GM18873 (cell line): ENCODE measurements around the gene FXYD5.
"Not testable (repeated sequence)": the region's sequence is repeated elsewhere in the genome, so short reads cannot be mapped to it uniquely, and the experiment has no call there.

Experiments
- ATAC-seq: cut with Tn5 transposase; IDR thresholded peaks from one replicate; pipeline ENCODE4 v1.9.1; 2021; ENCODE audit warnings: mild to moderate bottlenecking, moderate library complexity, moderate number of reproducible peaks; ENCODE audit not compliant: unreplicated experiment, low FRiP score

FXYD5 gene

DNA sequence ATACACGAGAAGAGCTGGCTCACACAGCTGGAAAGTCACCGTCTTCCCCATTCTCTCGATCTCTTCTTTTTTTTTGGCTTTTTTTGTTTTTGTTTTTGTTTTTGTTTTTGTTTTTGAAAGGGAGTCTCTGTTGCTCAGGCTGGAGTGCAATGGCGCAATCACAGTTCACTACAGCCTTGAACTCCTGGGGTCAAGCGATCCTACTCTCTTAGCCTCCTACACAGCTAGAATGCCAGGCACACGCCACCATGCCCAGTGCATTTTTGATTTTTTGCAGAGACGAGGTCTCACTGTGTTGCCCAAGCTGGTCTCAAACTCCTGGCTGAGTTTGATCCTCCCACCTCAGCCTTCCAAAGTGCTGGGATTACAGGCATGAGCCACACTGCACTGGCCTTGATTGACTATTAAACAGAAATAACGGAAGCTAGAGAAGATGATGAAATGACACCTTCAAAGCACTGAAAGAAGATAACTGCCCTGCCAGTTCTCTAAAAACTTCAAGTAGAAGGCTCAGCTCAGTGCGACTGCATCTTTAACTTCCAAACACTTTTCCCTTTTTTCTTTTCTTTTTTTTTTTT is 34.9 kb upstream of the FXYD5 start:
- no peak for ATAC-seq

DNA sequence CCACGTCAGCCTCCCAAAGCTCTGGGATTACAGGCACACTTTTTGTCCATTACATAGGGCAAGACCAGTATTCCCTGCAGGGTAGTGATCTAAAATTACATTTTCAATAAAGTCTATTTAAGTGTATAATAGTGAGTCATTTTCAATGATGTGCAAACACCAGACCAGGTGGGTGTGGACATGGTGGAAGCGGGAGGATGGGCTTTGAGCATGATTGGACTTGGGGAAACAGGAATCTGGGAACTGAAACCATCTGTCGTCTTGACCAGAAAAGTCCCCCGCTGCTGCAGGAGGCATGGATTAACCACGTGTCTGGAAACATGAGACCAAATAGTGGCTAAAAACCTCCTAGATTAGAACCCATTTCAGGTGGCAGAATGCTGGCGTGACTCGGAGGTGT is 34.0 kb upstream of the FXYD5 start:
- no peak for ATAC-seq

DNA sequence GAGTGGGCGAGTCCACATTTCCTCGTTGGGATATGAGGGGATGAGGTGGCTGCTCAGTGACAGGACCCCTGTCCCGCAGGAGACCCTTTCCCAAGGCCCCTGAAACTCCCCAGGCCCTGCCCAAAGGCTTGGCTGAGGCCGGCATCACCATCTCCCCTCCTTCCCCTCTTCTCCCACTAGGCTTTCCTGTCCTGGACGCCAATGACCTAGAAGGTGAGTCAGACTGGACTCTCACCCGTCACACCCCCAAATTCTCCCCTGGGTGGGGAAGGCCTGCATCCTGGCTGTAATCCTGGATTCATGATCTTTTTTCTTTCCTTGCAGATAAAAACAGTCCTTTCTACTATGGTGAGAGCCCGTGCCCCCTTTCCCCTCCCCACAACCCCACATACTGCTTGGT is 33.6 kb upstream of the FXYD5 start:
- no peak for ATAC-seq

DNA sequence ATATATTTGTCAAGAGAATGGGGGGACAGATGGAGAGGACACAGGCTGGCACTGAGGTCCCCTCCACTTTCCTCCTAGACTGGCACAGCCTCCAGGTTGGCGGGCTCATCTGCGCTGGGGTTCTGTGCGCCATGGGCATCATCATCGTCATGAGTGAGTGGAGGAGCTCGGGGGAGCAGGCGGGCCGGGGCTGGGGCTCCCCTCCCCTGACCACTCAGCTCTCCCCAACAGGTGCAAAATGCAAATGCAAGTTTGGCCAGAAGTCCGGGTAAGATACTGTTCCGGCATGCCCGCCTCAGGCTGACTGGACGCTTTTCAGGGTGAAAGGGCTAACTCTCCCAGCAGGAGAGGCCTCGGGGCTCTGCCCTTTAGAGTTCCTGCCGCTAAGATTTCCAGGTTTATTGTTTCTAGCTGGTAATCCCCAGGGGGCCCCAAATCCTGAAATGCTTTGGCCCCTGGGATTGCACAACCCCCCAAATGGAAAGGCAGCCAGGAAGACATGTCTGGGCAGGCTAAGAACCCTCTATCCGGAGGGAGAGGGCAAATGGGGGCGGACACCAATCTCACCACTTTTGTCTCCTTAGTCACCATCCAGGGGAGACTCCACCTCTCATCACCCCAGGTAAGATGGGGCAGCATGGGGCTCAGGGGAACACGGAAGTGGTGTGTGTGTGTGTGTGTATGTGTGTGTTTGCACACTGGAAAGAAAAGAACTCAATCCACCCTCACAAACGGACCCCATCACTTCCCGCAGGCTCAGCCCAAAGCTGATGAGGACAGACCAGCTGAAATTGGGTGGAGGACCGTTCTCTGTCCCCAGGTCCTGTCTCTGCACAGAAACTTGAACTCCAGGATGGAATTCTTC is 31.6 kb upstream of the FXYD5 start:
- ATAC-seq, result no peak

DNA sequence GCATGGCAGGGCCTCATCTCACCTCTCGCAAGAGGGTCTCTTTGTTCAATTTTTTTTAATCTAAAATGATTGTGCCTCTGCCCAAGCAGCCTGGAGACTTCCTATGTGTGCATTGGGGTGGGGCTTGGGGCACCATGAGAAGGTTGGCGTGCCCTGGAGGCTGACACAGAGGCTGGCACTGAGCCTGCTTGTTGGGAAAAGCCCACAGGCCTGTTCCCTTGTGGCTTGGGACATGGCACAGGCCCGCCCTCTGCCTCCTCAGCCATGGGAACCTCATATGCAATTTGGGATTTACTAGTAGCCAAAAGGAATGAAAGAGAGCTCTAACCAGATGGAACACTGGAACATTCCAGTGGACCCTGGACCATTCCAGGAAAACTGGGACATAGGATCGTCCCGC is 31.0 kb upstream of the FXYD5 start:
- ATAC-seq, result no peak

DNA sequence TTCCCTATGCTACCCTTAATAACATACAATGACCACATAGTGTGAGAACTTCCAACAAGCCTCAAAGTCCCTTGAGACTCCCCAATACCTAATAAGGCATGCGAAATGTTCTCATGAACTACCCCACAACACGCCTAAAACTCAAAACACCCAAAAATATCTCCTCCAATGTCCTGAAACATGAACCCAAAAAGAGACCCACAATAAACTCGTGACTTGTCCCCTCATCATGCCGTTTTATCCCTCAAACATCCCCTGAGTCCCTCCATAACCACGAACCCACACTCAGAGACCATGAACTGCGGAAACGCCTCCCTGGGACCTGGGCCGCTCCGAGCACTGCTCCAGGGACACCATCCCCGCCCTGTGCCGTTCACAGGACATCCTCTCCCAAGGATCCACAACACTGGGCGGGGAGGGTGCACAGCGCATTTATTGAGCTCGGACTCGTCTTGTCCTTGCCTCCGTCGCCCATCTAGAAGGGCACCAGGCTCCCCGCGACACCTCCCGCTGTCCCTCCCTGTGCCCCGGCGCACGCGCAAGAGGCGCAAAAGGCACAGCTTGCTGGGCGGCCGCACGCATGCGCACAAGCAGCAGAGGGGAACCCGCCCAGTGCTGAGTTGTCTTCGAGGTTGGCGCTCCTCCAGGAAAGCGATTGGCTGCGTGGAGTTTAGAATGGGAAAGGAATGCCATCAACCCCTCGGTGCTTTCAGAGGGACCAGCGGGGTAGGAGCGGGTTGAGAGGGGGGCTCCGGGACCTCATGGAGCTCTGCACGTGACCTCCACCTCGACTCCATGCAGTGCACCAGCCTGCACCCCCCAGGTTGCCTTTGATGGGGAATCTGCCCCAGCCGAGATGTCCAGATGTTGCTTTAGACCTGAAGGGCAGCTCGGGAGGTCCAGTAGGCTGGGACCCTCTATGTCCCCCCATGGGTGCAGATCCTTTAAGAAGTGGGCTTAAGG is 30.2 kb upstream of the FXYD5 start:
- ATAC-seq, result peak; percentile 49

DNA sequence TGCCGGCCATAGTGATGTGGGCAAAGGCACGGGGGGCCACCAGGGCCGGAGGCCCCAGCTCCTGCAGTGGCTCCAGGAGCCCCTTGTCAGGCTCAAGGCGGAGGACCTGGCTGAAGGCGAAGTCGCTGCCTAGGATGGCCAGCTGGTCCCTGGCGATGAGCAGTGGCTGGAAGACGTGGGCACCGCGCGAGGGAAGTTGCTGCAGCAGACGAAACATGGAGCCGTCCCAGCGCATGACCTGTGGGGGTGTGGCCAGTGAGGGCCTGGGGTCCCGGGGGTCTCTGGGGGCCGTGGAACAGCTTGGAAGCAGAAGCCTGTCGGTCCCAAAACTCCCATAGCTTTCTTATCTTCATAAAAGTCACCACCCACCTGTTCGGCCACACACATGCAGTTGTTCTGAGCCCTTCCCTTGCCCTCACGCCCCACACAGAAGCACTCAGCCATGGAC is 29.2 kb upstream of the FXYD5 start:
- ATAC-seq, result no peak

DNA sequence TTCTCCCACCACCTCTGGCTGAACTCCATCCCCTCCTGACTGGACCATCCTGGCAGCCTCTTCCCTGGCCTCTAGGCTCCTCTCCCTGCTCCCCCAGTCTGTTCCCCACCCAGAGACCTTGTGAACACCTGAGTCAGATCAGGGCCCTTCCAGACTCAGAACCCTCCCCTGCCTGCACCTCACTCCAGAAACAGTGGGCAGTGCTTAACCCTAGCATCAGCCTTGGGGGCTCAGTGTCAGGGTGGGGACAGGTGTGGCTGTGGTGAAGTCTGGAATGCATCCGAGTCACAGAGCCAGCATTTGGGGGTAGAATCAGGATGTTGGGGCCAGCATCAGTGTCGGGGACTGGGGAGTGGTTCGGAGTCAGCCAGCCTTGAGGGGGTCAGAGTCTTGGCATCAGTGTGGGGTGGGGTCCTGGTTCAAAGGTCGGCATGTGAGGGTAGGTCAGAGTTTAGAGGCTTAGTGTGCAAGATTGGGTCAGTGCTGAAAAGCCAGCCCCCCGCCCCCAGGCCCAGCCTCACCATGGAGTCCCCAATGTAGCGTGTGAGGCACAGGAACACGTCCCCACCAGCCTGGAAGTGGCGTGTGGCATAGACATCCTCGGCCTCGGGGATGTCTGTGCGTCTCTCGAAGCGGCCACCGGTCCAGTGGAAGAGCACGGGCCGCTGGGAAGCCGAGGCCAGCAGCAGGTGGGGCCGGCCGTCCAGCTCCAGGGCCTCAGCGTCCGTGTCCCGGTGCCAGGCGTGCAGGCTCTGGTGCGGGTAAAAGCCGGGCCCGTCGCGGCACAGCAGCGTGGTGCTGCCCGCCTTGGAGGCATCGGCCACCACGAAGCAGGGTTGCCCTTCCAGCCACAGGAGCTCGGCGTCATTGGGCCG is 28.5 kb upstream of the FXYD5 start:
- no peak for ATAC-seq

DNA sequence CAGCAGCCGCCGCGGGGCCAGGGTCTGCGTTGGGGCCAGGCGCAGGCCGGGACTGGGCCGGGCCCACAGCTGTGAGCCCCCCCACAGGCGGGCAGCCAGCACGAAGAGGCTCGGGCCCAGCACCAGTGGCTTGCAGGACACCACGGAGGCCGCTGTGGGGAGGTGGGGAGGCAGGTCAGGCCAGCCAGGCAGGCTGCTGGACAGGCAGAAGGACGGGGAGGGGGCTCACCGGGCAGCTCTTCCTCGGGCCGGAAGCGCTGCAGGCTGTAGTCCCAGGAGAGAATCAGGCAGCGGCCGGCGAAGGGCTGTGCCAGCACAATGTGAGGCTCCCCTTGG is 27.9 kb upstream of the FXYD5 start:
- no peak for ATAC-seq

DNA sequence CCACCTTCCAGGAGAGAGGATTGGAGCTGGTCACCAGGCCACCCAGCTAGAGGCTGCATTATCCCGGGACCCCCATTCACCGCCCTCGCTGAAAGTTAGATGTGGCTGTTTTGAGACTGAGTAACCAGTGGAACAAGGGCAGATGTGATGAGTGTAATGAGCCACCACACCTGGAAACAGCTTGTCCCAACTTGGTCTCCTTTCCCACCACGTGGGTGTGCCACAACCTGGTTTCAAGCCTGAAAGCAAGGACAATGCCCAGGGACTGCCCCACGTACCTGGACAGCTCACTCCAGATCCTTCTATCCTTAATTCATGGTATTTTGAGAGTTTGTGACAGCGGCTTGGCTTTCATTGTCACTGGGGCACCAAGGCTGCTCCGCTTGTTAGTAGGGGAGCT is 26.7 kb upstream of the FXYD5 start:
- ATAC-seq, result no peak

DNA sequence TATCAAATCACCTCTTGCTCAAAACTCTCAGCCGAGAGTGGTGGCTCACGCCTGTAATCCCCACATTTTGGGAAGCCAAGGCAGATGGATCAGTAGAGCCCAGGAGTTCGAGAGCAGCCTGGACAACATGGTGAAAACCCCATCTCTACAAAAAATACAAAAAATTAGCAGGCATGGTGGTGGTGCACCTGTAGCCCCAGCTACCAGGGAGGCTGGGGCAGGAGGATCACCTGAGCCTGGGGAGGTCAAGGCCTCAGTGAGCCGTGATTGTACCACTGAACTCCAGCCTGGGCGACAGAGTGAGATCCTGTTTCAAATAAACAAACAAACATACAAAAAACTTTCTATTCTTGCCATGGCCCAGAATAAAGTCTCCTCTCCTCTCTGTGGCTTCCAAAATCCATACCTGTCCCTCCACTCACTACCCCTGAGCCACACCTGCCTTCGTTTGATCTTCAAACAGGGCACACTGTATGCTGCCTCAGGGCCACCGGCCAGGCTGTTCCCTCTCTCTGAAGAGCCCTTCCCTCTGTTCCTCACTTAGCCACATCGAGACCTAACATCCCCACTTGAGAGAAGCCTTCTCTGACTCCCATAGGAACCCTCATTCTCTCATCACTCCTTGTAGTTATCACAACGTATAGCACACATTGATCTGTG is 26.0 kb upstream of the FXYD5 start:
- no peak for ATAC-seq

DNA sequence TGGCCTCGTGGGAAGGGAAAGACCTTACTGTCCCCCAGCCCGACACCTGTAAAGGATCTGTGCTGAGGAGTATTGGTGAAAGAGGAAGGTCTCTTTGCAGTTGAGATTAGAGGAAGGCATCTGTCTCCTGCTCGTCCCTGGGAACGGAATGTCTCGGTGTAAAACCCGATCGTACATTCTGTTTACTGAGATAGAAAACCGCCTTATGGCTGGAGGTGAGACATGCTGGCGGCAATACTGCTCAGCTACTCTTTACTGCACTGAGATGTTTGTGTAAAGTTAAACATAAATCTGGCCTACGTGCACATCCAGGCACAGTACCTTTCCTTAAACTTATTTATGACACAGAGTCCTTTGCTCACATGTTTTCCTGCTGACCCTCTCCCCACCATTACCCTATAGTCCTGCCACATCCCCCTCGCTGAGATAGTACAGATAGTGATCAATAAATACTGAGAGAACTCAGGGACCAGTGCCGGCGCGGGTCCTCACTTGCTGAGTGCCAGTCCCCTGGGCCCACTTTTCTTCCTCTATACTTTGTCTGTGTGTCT is 24.7 kb upstream of the FXYD5 start:
- not testable (repeated sequence) for ATAC-seq

DNA sequence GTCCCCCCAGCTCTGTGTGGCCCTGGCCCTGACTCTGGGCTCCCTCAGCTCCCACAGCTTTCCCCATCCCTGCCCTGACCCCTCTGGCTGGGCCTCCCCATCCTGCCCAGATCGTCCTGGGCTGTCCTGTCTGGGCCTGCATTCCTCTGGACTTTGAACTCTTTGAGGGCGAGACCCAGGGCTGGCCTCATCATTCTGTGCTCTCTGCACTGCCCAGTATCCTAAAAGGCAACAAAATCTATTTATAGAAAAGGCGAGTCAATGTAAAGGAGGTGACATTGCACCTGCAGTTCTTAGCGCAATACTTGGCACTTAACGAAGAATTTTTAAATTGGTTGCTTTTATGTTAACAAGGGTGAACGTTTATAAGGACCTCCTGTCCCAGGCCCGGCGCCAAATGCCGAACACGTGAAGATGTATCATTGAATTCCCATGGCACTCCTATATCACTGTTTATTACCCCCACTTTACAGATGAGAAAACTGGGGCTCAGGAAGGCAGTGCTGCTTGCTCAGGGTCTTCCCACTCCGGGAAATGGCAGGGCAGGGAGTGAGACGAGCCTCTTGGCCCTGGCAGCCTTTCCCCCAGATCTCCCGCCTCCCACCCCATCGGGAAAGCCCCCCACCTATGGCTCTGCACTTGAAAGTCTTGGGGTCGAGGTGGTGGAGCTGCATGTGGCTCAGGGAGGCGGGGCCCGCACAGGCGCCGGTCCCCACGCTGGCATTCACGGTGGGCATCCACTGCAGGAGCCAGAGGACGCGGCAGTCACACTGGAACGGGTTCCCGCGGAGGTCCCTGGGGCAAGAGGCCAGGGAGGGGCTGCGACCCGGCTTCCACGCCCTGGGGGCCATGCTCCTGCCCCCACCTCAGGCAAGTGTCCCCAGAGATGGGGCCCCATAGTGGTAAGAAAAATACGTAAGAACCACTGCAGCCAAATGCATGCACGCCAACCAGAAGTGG is 23.5 kb upstream of the FXYD5 start:
- no peak for ATAC-seq

DNA sequence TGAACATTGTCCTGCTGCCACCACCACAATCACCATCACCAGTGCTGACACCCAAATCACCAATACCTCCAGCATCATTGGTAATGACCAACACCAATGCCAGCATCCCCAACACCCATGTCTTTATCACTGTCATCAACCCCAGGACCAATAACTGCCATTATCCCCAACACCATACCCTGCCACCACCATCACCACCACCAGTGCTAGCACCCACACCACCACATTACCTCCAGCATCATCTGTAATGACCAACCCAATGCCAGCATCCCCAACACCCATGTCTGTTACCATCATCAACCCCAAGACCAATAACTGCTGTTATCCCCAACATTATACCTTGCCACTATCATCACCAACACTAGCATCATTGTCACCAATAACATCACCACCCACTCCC is 22.3 kb upstream of the FXYD5 start:
- ATAC-seq, result no peak

DNA sequence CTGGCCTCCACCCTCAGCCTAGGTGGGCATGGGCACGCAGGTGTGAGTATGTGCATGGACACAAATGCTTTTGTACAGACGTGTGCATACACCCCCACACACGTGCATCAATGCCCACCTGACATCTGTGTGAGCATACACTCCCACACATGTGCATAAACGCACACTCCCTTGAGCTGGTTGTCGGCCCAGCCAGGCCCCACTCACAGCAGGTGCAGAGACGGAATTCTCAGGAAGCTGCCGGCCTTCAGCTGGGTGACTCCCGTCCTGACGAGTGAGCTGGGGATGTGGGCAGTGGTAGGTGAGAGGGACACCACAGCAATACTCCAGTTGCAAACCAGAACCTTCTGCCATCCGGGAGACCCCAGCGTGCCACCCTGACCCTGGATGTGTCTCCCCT is 20.7 kb upstream of the FXYD5 start:
- ATAC-seq, result no peak

DNA sequence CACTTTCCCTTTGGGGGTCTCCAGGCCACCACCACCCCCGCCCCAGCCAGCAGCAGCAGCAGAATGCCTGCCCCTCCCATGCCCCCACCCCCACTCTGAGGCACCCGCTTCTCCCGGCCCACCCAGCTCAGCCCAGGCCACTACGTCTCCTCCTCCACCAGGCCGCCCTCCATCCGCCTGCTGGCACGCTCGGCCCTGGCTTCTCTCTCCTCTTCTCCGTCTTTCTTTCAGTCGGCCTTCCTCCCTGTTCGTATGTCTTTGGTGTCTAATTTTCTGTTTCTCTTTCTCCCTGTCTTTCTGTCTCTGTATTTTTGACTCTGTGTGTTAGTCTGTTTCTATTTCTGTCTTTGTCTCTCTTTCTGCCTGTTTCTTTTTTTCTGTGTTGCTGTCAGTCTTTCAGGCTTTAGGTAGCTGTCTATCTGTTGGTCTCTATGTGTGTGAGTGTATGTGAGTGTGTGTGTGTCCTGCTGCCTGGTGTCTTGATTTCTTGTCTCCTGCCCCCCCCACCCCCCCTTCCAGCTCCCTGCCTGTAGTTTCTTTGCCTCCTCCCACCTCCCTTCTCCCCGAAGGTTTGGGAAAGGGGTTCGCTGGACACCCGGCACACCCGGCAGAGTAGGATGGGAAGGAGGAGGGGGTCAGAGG is 19.8 kb upstream of the FXYD5 start, which contains the start of gene LGI4:
LGI4 (minus strand) TSS at position 459 of the 642 bp plus-strand sequence; CDS start at position 80, 379 bp downstream.
- ATAC-seq, result no peak

DNA sequence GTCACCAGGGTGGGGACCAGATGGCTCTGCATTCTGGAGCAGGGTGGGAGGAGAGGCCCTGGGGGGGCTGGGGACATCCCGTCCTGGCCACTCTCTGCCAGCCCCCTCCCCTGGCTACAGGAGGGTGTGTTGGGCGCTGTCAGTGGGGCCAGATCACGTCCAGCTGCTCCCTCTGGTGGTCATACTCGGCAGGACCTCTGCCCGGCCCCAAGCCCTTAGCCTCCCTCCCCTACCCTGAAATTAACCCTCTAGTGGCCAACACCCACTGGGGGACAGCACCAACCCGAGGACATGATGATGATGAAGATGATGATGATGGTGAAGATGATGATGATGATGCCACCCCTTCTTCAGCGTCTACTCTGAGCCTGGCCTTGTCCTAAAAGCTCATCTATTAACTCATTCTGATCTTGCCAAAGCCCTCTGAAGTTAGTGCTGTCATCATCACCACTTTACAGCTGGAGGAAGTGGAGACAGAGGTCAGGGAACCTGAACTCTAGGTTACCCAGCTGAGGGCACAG is 19.1 kb upstream of the FXYD5 start:
- ATAC-seq, result no peak
